Loucy (cell line): ENCODE data around the gene FMO2.

ENCODE experiments used
- CTCF ChIP-seq: fragments of 200-600 bp; sonication (generic); conservative IDR thresholded peaks from 2 replicates; pipeline ENCODE4 v1.5.1; 2014; ENCODE audit warnings: mild to moderate bottlenecking, antibody characterized with exemption, low read length
- EZH2phosphoT487 ChIP-seq: fragments of 200-600 bp; IDR thresholded peaks from 2 replicates; pipeline ENCODE4 v1.6.1; 2018; ENCODE audit warnings: antibody characterized with exemption, mild to moderate bottlenecking, moderate library complexity, borderline replicate concordance

- TF ChIP-seq CTCF (no peak), EZH2phosphoT487 (no peak)
These were observed 19.2 kb downstream of the FMO2 start for GRCh38 chr1:171204296-171204695.
